NCI-H446 (cell line): Measurements from ENCODE around the gene TMEM229A.
"Not testable (repeated sequence)": the region's sequence is repeated elsewhere in the genome, so short reads cannot be mapped to it uniquely, and the experiment has no call there.

Experiments used
- DNase-seq, 2 experiments: peaks; one replicate each; lab custom pipeline; 2025; lab: John Stamatoyannopoulos, UW

TMEM229A gene

GRCh38 chr7:124033095-124033806 is 384 bp upstream of the TMEM229A start:
- DNase-seq: peak in 1 of 2 experiments; percentile 39

GRCh38 chr7:124031919-124032318 is 948 bp downstream of the TMEM229A start:
- no peak for DNase-seq

GRCh38 chr7:124031406-124031805 is 1.5 kb downstream of the TMEM229A start:
- DNase-seq: no peak

- no peak for DNase-seq
Observed at GRCh38 chr7:124030964-124031363, 1.9 kb downstream of the TMEM229A start.

GRCh38 chr7:124029396-124030188 is 3.3 kb downstream of the TMEM229A start:
- no peak for DNase-seq

GRCh38 chr7:124027236-124027635 is 5.6 kb downstream of the TMEM229A start:
- DNase-seq: no peak

- not testable (repeated sequence) for DNase-seq
Observed at GRCh38 chr7:124024329-124024728, 8.5 kb downstream of the TMEM229A start.

- DNase-seq: no peak
Observed at GRCh38 chr7:124022551-124022950, 10.3 kb downstream of the TMEM229A start.

GRCh38 chr7:124020060-124020459 is 12.8 kb downstream of the TMEM229A start:
- no peak for DNase-seq

GRCh38 chr7:124013306-124013705 is 19.6 kb downstream of the TMEM229A start:
- DNase-seq: no peak

- DNase-seq: no peak
Observed at GRCh38 chr7:124012864-124013263, 20.0 kb downstream of the TMEM229A start.

GRCh38 chr7:124009321-124009720 is 23.5 kb downstream of the TMEM229A start:
- no peak for DNase-seq

GRCh38 chr7:124008296-124008695 is 24.6 kb downstream of the TMEM229A start:
- DNase-seq: not testable (repeated sequence)

- no peak for DNase-seq
Observed at GRCh38 chr7:123999703-124000102, 33.2 kb downstream of the TMEM229A start.

- DNase-seq: no peak
Observed at GRCh38 chr7:123998921-123999320, 33.9 kb downstream of the TMEM229A start.

GRCh38 chr7:123996327-123996625 is 36.6 kb downstream of the TMEM229A start:
- no peak for DNase-seq

- DNase-seq: no peak
Observed at GRCh38 chr7:123995617-123996326, 37.1 kb downstream of the TMEM229A start.

- no peak for DNase-seq
Observed at GRCh38 chr7:123994449-123994848, 38.4 kb downstream of the TMEM229A start.

GRCh38 chr7:123993996-123994395 is 38.9 kb downstream of the TMEM229A start:
- DNase-seq: no peak

- no peak for DNase-seq
Observed at GRCh38 chr7:123992913-123993518, 39.9 kb downstream of the TMEM229A start.

- DNase-seq: no peak
Observed at GRCh38 chr7:123987445-123987844, 45.4 kb downstream of the TMEM229A start.
